CD8-positive, alpha-beta memory T cell (primary cell): ENCODE measurements around the gene ZNF467. TPM values are rescaled to one million over a fixed set of nuclear protein-coding genes. Genes with fewer than 3 reads are reported as not detected.

Experiments used
- CTCF ChIA-PET: fragments of 350-600 bp; sonication (Branson Sonifier 250); formaldehyde crosslinking; loops from one replicate; lab custom pipeline; 2021; ENCODE audit warnings: antibody characterized with exemption; lab: Charles Lee
- POLR2A ChIA-PET: fragments of 350-600 bp; sonication (Branson Sonifier 250); formaldehyde crosslinking; loops from one replicate; lab custom pipeline; 2021; ENCODE audit warnings: antibody characterized with exemption; lab: Charles Lee
- DNase-seq, 5 donors: peaks; one replicate each; pipeline versions ENCODE4 v3.0.0 to v3.0.0-alpha.2; 2020 to 2022; ENCODE audit warnings: mixed read lengths in 1 of 5
- H3K27ac ChIP-seq: one replicate; pipeline ENCODE4 v1.7.0; 2013; ENCODE audit warnings: low read depth, mild to moderate bottlenecking, low read length, moderate library complexity
- H3K27me3 ChIP-seq: 2 replicates; pipeline ENCODE4 v1.7.0; 2013; ENCODE audit warnings: low read length, mild to moderate bottlenecking; ENCODE audit not compliant: insufficient read depth, poor library complexity, severe bottlenecking
- H3K36me3 ChIP-seq: 2 replicates; pipeline ENCODE4 v1.7.0; 2013; ENCODE audit warnings: mild to moderate bottlenecking, low read length, moderate library complexity; ENCODE audit not compliant: insufficient read depth
- H3K4me1 ChIP-seq: 2 replicates; pipeline ENCODE4 v1.7.0; 2013; ENCODE audit warnings: mild to moderate bottlenecking, low read length, moderate library complexity; ENCODE audit not compliant: insufficient read depth
- H3K4me3 ChIP-seq: 2 replicates; pipeline ENCODE4 v1.7.0; 2013; ENCODE audit warnings: mild to moderate bottlenecking, low read length
- H3K9me3 ChIP-seq: 2 replicates; pipeline ENCODE4 v1.7.0; 2013; ENCODE audit warnings: mild to moderate bottlenecking, low read length
- H3K27ac Mint-ChIP-seq, 8 donors: one replicate each; pipeline ENCODE4 v1.8.0; 2020 to 2021; ENCODE audit warnings: mixed read lengths in 8 of 8, mild to moderate bottlenecking in 6 of 8, inconsistent platforms in 3 of 8, moderate library complexity in 3 of 8
- H3K27me3 Mint-ChIP-seq, 2 donors: one replicate each; pipeline ENCODE4 v1.8.0; 2020 to 2021; ENCODE audit warnings: mixed read lengths in 2 of 2, mild to moderate bottlenecking in 1 of 2, moderate library complexity in 1 of 2
- H3K36me3 Mint-ChIP-seq, 3 donors: one replicate each; pipeline ENCODE4 v1.8.0; 2020 to 2021; ENCODE audit warnings: mixed read lengths in 3 of 3, inconsistent platforms in 1 of 3, mild to moderate bottlenecking in 1 of 3
- H3K4me1 Mint-ChIP-seq, 3 donors: one replicate each; pipeline ENCODE4 v1.8.0; 2020 to 2021; ENCODE audit warnings: mixed read lengths in 3 of 3, inconsistent platforms in 1 of 3, mild to moderate bottlenecking in 1 of 3
- H3K4me3 Mint-ChIP-seq, 7 donors: one replicate each; pipeline ENCODE4 v1.8.0; 2020 to 2021; ENCODE audit warnings: mixed read lengths in 7 of 7, mild to moderate bottlenecking in 6 of 7, moderate library complexity in 4 of 7, inconsistent platforms in 2 of 7
- H3K9me3 Mint-ChIP-seq, 5 donors: one replicate each; pipeline ENCODE4 v1.8.0; 2020 to 2022; ENCODE audit warnings: mixed read lengths in 5 of 5, mild to moderate bottlenecking in 3 of 5, moderate library complexity in 2 of 5, inconsistent platforms in 1 of 5
- polyA plus RNA-seq: library from polyadenylated mRNA; unstranded; fragments of 300-500 nt; fragmentation: Illumina TruSeq; gene quantifications from one replicate; pipeline ENCODE4 v1.2.3, GENCODE V29; 2021
- total RNA-seq, 2 experiments: library from RNA; stranded (reverse); gene quantifications; one replicate each; pipeline ENCODE4 v1.2.3, GENCODE V29; 2021

Gene ZNF467
- total and polyA plus RNA-seq, 3 experiments from 2014 or later: 0.24 to 1.3 TPM; not detected in 1

- Histone ChIP-seq H3K9me3 (no peaks in the 10 kb centered on the region), H3K36me3 (no peaks in the 10 kb centered on the region), H3K27ac (no peak overlapping the region), H3K27me3 (no peaks in the 10 kb centered on the region), H3K4me1 (peaks cover 9% of the 10 kb centered on the region), H3K4me3 (no peak overlapping the region)
- no peaks in the 10 kb centered on the region for H3K4me1 Mint-ChIP-seq
- no peaks in the 10 kb centered on the region for H3K9me3 Mint-ChIP-seq
- H3K36me3 Mint-ChIP-seq: peaks cover 5 to 63% (median 10%) of the 10 kb centered on the region in 3 donors
- CTCF ChIA-PET: interaction anchor here (1.3 kb wide), 1 partner anchor 10 kb away, joined by 5 read pairs; no protein-coding TSS in a partner anchor
- H3K27ac Mint-ChIP-seq: no peak overlapping the region
- peaks cover 2 to 7% of the 10 kb centered on the region in 2 donors for H3K27me3 Mint-ChIP-seq
- no peak overlapping the region for H3K4me3 Mint-ChIP-seq
- POLR2A ChIA-PET: no interaction called here
- DNase-seq: no peak
These were observed 41.3 kb downstream of the ZNF467 start for GRCh38 chr7:149732111-149732561.

- H3K36me3 ChIP-seq: no peaks in the 10 kb centered on the region
- Mint-ChIP-seq H3K4me3 (no peak overlapping the region), H3K27me3 (peaks cover 0 to 4% of the 10 kb centered on the region in 2 donors), H3K9me3 (no peaks in the 10 kb centered on the region), H3K27ac (no peak overlapping the region), H3K4me1 (no peaks in the 10 kb centered on the region), H3K36me3 (peaks cover 5 to 70% (median 14%) of the 10 kb centered on the region in 3 donors)
- no peaks in the 10 kb centered on the region for H3K27me3 ChIP-seq
- H3K4me3 ChIP-seq: no peak overlapping the region
- CTCF ChIA-PET: interaction anchor here (1.3 kb wide), 1 partner anchor 11 kb away, joined by 5 read pairs; no protein-coding TSS in a partner anchor
- DNase-seq: no peak
- peaks cover 6% of the 10 kb centered on the region for H3K4me1 ChIP-seq
- H3K27ac ChIP-seq: no peak overlapping the region
- POLR2A ChIA-PET: no interaction called here
- H3K9me3 ChIP-seq: no peaks in the 10 kb centered on the region
These were observed 42.0 kb downstream of the ZNF467 start for GRCh38 chr7:149731207-149731955.

GRCh38 chr7:149729983-149730801 is 43.2 kb downstream of the ZNF467 start:
- Mint-ChIP-seq H3K4me1 (no peaks in the 10 kb centered on the region), H3K27me3 (peaks cover 0 to 2% of the 10 kb centered on the region in 2 donors), H3K4me3 (no peak overlapping the region), H3K27ac (no peak overlapping the region), H3K36me3 (peaks cover 5 to 81% (median 14%) of the 10 kb centered on the region in 3 donors), H3K9me3 (no peaks in the 10 kb centered on the region)
- Histone ChIP-seq H3K27me3 (no peaks in the 10 kb centered on the region), H3K9me3 (no peaks in the 10 kb centered on the region), H3K4me1 (no peaks in the 10 kb centered on the region), H3K27ac (no peak overlapping the region), H3K36me3 (no peaks in the 10 kb centered on the region), H3K4me3 (no peak overlapping the region)
- no peak for DNase-seq
- ChIA-PET POLR2A (no interaction called here), CTCF (interaction anchor here (1.1 kb wide), 1 partner anchor 12 kb away, joined by 3 read pairs; no protein-coding TSS in a partner anchor)

GRCh38 chr7:149729586-149729982 is 43.8 kb downstream of the ZNF467 start:
- Mint-ChIP-seq H3K27me3 (peaks cover 0 to 2% of the 10 kb centered on the region in 2 donors), H3K4me1 (no peaks in the 10 kb centered on the region), H3K27ac (no peak overlapping the region), H3K4me3 (no peak overlapping the region), H3K36me3 (peaks cover 5 to 85% (median 14%) of the 10 kb centered on the region in 3 donors), H3K9me3 (no peaks in the 10 kb centered on the region)
- Histone ChIP-seq H3K27me3 (no peaks in the 10 kb centered on the region), H3K4me1 (no peaks in the 10 kb centered on the region), H3K27ac (no peak overlapping the region), H3K4me3 (no peak overlapping the region), H3K36me3 (no peaks in the 10 kb centered on the region), H3K9me3 (no peaks in the 10 kb centered on the region)
- no peak for DNase-seq
- ChIA-PET POLR2A (no interaction called here), CTCF (interaction anchor here (1.1 kb wide), 1 partner anchor 12 kb away, joined by 3 read pairs; no protein-coding TSS in a partner anchor)

- Mint-ChIP-seq H3K27ac (peak overlapping the region in 1 of 8 donors; percentile 73), H3K4me1 (no peaks in the 10 kb centered on the region), H3K27me3 (peaks cover 0 to 2% of the 10 kb centered on the region in 2 donors), H3K36me3 (peaks cover 0 to 87% (median 10%) of the 10 kb centered on the region in 3 donors), H3K4me3 (no peak overlapping the region), H3K9me3 (no peaks in the 10 kb centered on the region)
- H3K36me3 ChIP-seq: no peaks in the 10 kb centered on the region
- ChIA-PET POLR2A (no interaction called here), CTCF (no interaction called here)
- no peak overlapping the region for H3K4me3 ChIP-seq
- H3K4me1 ChIP-seq: no peaks in the 10 kb centered on the region
- no peaks in the 10 kb centered on the region for H3K9me3 ChIP-seq
- H3K27me3 ChIP-seq: no peaks in the 10 kb centered on the region
- no peak for DNase-seq
- H3K27ac ChIP-seq: no peak overlapping the region
These were observed 44.7 kb downstream of the ZNF467 start for GRCh38 chr7:149728491-149729375.

DNA sequence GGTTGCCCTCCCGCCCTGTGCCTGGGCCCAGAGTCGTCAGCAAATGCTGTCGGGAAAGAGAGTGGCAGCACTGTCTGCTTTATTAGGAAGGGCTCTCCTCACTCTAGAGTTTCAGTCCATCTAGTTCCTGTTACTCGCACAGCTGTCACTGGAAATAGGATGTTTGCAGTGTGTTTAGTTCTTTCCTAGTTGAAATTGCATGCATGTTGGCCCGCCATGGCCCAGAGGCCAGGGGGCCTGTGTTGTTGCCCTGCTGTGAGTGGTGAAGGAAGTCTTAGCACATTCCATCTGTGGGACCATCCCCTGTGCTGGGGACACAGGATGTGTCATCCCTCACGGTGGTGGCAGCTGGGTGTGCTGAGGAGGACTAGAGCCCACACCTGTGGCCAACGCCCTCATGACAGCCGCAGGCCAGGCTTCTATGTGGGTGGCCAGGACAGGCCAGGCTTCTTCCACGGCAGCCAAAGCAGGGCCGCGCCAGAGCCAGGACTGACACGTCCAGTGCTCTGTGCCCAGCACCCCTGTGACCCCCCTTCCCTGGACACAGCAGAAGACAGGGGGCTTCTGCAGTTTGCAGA is 45.4 kb downstream of the ZNF467 start:
- no peaks in the 10 kb centered on the region for H3K4me1 Mint-ChIP-seq
- no peaks in the 10 kb centered on the region for H3K9me3 Mint-ChIP-seq
- CTCF ChIA-PET: no interaction called here

More for the DNA sequence above, 45.4 kb downstream of the ZNF467 start:
- no peaks in the 10 kb centered on the region for H3K27me3 ChIP-seq
- Mint-ChIP-seq H3K4me3 (no peak overlapping the region), H3K27ac (peak overlapping the region in 1 of 8 donors; percentile 74), H3K27me3 (peaks cover 0 to 2% of the 10 kb centered on the region in 2 donors), H3K36me3 (peaks cover 0 to 93% (median 13%) of the 10 kb centered on the region in 3 donors)
- H3K4me1 ChIP-seq: no peaks in the 10 kb centered on the region
- H3K27ac ChIP-seq: no peak overlapping the region
- POLR2A ChIA-PET: no interaction called here
- no peaks in the 10 kb centered on the region for H3K9me3 ChIP-seq
- H3K36me3 ChIP-seq: peaks cover 5% of the 10 kb centered on the region
- DNase-seq: no peak
- no peak overlapping the region for H3K4me3 ChIP-seq
